ENCODE measurements around the gene HS6ST1.
A peak's percentile ranks its signal among the peaks of the same experiment; 100 is the strongest.

Gene HS6ST1

GRCh38 chr2:128293870-128294455, 24.7 kb downstream of the HS6ST1 start:
- DNase-seq, result no peak

DNA sequence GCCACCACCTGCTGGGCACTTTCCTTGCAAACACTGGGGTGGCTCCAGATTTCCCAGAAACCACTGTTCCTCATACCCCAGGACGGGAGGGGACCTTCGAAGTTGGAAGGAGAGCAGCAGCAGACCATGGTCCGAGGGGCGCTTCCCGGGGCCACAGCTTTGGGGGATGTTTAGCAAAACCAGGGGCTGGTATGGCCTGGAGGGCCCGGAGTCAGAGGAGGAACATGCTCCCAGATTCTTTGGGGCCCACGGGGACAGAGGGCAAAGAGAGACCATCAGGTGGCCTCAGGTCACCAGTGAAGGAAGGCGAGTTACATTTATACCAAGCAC, 25.3 kb downstream of the HS6ST1 start:
- DNase-seq, result no peak

DNA sequence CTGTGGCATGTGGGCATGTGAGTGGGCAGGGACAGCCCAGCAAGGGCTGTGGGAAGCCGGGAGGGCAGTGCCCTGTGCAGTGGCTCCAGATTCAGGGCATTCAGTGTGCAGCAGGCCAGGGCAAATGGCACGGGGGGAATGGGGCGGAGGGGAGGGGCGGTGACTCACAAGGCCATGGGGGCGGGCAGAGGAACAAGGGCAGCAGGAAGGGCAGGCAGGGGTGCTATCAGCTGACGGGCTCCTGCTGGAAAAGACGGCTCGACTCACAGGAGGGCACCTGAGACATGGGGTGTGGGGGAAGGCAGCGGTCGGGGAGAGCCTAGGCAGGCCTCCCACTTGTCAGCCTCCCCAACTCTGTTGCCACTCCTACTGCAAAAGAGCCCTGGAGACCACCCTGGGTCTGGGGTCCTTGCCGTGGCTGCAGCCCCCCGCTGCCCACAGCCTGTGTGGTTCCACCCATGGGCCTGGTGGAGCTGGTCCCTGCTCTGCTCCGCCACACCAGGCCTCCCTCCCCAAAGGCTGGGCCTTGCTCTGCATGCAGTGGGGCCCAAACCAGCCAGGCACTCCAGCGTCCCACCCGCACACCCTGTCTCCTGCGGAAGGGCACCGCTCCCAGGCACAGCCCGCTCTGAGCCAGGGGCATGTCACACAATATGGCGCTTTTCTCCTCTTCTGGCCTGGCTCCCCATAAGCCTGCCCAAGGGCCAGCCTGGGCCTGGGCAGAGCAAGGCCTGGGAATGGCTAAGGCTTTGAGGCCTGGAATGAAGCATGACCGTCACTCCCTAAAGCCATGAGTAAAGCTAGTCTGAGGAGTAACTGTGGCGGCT, 25.9 kb downstream of the HS6ST1 start:
- no peak for DNase-seq

DNA sequence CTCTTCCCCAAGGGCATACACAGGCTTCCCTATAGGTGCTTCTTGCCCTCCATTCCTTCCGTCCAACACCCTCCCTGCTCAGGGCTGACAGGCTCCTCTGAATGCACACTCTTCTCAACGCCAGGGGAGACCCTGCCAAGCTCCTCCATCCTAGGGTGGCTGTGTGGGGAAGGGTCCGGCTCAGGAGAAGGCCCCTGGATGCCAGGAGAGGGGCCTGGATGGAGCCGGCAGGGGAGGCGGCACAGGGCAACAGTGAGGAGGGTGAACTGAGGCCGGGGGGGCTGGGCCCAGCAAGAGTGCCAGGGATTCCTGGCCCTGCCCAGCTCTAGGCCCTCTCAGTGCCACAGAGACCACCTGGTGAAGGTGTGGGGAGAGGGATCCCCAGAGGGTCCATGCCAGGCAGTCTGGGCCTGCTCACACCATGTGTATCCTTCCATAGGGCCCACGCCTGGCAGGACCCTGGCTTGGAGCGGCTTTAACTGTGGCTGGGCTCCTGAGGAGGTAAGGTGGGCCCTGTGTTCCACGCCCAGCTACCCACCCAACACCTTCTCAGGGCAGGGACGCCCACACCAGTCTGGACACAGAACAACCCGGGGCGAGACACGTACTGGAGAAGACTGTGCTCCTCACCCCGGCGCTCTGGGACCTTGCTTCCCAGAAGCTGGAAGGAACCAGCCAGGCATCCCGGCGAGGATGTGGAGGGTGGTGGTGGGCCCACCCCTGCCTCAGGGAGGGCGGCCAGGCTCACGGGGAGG, 26.6 kb downstream of the HS6ST1 start:
- DNase-seq, result no peak

GRCh38 chr2:128291161-128291843, 27.4 kb downstream of the HS6ST1 start:
- peak; percentile 56 for DNase-seq

GRCh38 chr2:128290356-128290755, 28.3 kb downstream of the HS6ST1 start:
- peak; percentile 14 for DNase-seq

DNA sequence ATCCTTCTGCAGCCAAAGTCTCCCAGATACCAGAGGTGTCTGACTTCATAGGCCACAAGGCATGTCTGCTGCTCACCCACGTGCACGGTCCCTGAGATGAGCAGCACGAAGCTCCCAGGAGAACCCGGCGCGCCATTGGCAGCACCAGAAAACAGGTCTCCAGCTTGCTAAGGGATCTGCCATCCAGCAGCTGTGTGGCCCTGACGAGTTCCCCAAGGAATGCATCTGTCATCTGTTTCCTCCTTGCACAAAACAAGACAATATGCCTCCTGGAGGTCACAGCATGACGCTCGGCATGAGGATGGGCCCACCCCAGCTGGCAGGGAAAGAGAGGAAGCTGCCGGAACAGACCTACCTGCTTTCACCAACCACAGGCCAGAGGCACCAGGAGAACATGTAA, 29.2 kb downstream of the HS6ST1 start:
- DNase-seq, result peak; percentile 97

DNA sequence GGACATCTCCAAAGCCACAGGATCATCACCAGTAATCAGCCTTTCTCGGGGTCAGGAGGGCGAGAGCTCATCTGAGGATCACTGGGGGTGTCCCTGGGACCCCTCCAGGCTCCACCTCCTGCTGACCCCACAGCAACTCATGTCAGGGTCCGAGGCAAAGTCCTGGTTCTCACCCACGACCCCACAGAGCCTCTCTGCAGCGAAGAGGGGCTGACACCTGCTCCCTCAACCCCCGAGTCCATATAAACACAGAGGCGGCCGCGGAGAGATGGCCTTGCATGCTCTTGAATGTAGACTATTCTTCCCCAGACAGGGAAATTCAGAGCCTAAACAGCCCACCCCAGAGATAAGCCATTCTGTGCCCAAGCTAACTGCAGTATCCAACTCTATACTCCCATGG, 29.9 kb downstream of the HS6ST1 start:
- DNase-seq, result no peak

GRCh38 chr2:128287780-128288735, 30.6 kb downstream of the HS6ST1 start:
- DNase-seq, result no peak

- DNase-seq, result no peak
Measured at GRCh38 chr2:128286905-128287779, 31.5 kb downstream of the HS6ST1 start.

DNA sequence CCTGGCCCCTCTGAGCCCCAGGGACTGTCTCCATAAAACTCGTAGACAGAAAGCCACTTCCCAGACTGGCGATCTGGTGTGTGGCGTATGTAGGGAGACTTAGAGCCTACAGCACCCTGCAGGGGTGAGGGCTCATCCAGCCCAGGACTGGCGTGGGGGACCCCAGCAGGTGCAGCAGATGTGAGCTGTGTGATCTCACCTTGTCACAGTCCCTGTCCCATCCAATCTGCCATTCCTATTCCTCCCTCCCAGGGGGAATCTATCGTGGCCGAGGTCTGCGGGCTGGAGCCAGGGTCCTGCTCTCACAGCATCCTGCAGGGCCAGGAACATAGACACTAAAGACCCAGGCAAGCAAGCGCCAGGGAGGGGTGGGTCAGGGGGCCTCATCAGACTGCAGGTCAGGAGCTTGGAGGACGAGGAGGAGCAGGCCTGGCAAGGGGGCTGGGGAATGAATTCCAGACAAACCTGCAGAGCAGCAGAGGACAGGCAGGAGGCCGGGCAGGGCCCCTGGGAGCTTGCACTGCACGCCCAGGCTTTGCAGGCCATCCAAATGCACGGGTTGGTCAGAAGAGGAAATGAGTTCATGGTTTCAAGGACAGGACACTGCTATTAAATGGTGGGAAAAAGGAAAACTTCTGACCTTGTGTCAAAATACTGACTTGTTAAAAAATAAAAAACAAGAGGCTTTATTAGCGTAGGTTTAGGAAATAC, 32.5 kb downstream of the HS6ST1 start:
- DNase-seq, result no peak

DNA sequence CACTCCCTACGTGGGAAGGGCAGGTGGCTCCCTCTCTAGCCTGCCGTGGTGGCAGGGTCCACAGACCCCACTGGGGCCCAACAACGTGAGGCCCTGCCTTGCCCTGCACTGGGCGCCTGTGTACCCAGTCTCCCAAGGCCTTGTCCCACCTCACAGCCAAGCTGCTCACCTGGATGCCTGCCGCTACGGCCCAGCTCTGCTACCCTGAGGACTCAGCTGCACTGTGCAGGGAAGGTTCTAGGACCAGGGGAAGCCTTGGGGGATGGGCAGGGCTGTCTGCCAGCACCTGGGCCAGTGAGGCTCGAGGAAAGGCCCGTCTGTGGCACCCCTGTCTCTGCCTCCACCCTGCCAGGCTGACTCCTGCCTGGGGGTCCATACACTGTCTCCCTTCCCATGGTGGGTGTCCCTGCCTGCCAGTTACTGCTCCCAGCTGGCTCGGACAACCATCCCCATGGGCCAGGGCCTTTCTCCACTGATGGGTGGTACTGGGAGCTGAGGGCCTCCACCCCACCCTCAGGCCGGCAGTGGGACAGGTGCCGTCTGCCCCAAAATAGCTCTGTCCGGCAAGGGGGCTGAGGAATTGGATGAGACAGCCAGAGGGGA, 33.2 kb downstream of the HS6ST1 start:
- DNase-seq, result no peak

DNA sequence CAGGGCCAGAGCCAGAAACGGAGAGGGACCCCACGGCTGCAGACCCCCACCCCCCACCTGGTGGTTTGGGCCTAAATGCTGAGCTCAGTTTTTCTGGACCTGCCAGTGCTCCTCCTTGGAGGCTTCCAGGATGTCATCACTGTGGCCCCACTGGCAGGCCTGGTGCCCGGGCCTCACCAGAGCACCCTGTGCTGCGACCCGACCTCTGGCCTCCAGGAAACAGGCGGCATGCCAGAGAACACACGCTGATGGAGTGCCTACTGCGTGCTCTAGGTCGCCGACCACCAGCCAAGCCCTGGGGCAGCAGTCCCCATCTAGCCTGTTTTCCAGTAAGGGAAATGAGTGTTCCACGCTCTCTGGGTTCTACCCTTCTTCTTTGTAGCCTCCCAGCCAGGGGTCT, 33.8 kb downstream of the HS6ST1 start:
- DNase-seq, result no peak

DNA sequence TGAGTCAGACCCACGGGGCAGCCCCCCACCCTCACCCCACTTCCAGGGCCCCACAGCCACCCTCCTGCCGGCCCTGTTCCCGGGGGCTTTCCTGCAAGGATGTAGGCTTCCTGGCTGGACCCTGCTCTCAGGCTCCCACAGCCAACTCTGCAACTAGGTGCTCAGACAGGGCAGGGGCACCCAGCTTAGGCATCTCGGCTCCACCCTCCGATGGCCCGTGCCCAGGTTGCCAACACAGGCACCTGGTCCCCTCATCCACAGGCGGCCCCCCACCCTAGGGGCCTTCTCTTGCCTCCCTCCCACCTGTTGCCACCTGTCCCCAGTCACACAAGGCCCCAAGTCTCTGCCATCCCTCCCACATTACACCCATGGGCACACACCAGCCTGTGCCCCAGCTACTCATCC, 34.6 kb downstream of the HS6ST1 start:
- no peak for DNase-seq

- no peak for DNase-seq
Measured at GRCh38 chr2:128282976-128283810, 35.5 kb downstream of the HS6ST1 start.

DNA sequence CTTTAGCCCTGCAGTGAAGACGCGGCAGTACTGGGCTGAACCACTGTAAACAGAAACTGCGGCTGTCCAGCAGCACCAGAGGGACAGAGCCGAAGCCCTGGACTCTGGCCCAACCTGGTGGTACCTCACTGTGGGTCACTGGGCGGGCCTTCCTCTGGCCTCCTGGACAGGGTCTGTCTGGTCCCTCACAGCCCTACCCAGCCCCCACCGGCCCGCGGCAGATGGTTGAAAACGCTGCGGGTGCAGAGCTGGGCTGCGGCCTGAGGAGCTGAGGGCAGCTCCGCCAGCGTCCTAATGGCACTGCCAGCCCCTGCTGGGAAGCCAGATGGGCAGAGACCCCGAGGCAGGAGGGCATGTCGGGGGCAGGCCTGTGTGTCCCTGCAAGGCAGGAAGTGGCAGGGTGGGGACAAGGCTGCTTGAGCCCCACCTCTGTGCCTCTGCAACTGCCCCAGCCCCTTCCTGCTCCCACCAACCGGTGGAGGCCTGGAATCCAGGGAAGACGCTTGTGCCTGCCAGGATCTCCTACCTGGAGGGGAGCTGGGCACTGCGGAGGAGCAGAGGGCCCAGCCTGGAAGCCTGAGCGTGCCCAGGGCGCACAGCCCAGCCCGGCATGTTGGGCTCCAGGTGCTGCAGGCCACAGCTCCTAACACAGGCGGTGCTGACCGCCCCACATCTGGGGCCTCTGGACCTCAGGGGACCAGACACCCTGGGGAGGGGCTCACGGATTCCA, 36.3 kb downstream of the HS6ST1 start:
- no peak for DNase-seq

- no peak for DNase-seq
Measured at GRCh38 chr2:128281852-128282245, 36.8 kb downstream of the HS6ST1 start.

DNA sequence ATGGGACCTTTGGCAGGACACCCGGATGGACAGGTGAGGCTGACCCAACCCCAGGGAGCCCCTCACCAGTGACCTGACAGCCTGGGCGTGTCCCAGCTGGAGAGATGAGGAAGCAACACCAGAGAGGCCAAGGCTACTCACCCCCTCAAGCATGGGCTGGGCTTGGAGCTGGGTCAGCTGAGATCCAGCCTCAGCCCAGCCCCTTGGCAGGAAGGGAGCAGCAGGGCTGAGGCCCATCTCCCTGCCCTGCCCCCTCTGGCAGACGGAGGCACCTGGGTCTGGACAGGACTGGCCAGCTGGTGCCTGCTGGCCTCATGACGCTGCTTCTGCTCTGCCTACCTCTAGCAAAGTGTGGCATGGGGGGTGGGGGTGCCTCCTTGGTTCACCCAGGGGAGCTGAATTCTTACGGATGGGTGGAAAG, 37.8 kb downstream of the HS6ST1 start:
- DNase-seq, result peak; percentile 27
